GM15510 (cell line): ENCODE results near the gene ANXA2R.

Experiments used
- POLR2A ChIP-seq: IDR thresholded peaks from 3 replicates; pipeline ENCODE4 v1.6.1; 2011; ENCODE audit warnings: borderline replicate concordance; ENCODE audit not compliant: insufficient read length; ENCODE audit errors: extremely low read depth

The ANXA2R gene

GRCh38 chr5:43050384-43050783 is 10.3 kb upstream of the ANXA2R start:
- TF ChIP-seq POLR2A, result no peak

- TF ChIP-seq POLR2A, result no peak
Observed at GRCh38 chr5:43049236-43049635, 9.1 kb upstream of the ANXA2R start.

GRCh38 chr5:43046474-43046873 is 6.4 kb upstream of the ANXA2R start:
- no peak for TF ChIP-seq POLR2A

GRCh38 chr5:43045236-43045635 is 5.1 kb upstream of the ANXA2R start:
- no peak for TF ChIP-seq POLR2A

- no peak for TF ChIP-seq POLR2A
Observed at GRCh38 chr5:43044181-43044914, 4.2 kb upstream of the ANXA2R start.

- TF ChIP-seq POLR2A, result no peak
Observed at GRCh38 chr5:43043400-43043756, 3.3 kb upstream of the ANXA2R start.

- peak; percentile 15 for TF ChIP-seq POLR2A
Observed at GRCh38 chr5:43042626-43043399, 2.7 kb upstream of the ANXA2R start.

GRCh38 chr5:43042176-43042625 is 2.1 kb upstream of the ANXA2R start:
- peak; percentile 31 for TF ChIP-seq POLR2A

- peak; percentile 43 for TF ChIP-seq POLR2A
Observed at GRCh38 chr5:43041669-43042175, 1.6 kb upstream of the ANXA2R start.

- TF ChIP-seq POLR2A, result no peak
Observed at GRCh38 chr5:43041110-43041668, 1.1 kb upstream of the ANXA2R start.

- TF ChIP-seq POLR2A, result no peak
Observed at GRCh38 chr5:43039471-43040286, 440 bp downstream of the ANXA2R start.

- no peak for TF ChIP-seq POLR2A
Observed at GRCh38 chr5:43039152-43039470, 1.0 kb downstream of the ANXA2R start.

GRCh38 chr5:43038496-43038989 is 1.6 kb downstream of the ANXA2R start:
- TF ChIP-seq POLR2A, result no peak

- no peak for TF ChIP-seq POLR2A
Observed at GRCh38 chr5:43037636-43038495, 2.3 kb downstream of the ANXA2R start.
